Measurements from ENCODE around the gene PTTG1. TPM values are rescaled to one million over a fixed set of nuclear protein-coding genes. Genes with fewer than 3 reads are reported as not detected.
A peak's percentile ranks its signal among the peaks of the same experiment; 100 is the strongest.

Gene PTTG1
- total RNA-seq, 1 experiment from 2014 or later, result 262 TPM

DNA sequence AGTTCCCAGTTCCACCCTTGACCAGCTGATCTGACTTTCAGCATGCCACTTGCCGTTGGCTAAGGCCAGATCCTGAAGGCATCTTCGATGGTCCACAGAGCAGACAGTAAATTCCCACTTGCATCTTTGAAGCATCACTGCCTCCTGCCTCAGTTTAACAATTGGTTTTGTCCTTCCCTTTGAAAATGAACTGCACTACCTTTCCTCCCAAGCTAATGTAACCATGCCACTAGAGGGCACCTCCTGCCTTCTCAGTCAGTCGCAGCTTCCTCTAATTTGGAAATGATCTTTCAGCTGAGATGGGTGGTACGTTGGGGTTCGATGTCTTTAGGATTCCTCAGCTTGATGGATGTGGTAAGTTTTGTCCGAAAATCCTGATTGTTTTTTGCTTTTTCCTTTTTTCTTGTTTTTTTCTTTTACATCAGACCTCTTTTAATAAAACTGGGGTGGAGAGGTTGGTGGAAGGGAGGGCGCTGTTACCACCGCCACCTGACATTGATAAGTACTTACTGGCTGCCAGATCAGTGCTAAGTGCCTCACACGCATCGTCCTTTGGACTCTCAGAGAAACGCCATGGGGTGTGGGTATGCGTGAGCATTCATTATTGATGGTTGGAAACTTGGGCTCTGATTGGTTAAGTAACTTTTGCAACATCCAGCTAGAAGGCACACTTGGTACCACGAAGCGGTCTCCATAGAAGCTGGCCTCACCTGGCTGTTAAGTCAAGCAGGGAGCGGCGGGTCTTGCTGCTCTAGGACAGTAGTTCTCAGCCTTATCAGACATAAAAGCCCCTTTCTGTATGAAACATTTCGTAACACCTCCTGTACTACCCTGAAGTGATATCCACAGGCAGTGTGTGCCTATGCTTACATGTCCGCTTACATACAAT, 16.9 kb downstream of the PTTG1 start:
- no peak for TF ChIP-seq EZH2 (IDR thresholded peaks at IDR 0.05; ENCODE audit: low read depth)
- TF ChIP-seq, protein P1, sequence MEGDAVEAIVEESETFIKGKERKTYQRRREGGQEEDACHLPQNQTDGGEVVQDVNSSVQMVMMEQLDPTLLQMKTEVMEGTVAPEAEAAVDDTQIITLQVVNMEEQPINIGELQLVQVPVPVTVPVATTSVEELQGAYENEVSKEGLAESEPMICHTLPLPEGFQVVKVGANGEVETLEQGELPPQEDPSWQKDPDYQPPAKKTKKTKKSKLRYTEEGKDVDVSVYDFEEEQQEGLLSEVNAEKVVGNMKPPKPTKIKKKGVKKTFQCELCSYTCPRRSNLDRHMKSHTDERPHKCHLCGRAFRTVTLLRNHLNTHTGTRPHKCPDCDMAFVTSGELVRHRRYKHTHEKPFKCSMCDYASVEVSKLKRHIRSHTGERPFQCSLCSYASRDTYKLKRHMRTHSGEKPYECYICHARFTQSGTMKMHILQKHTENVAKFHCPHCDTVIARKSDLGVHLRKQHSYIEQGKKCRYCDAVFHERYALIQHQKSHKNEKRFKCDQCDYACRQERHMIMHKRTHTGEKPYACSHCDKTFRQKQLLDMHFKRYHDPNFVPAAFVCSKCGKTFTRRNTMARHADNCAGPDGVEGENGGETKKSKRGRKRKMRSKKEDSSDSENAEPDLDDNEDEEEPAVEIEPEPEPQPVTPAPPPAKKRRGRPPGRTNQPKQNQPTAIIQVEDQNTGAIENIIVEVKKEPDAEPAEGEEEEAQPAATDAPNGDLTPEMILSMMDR (conservative IDR thresholded peaks at IDR 0.05), result peak; percentile 71
- Histone ChIP-seq H3K4me1 (replicated peaks; ENCODE audit: insufficient read depth) (peaks cover 6% of the 10 kb centered on the region; the same call in 1 of the 2 replicates), H3K36me3 (ENCODE audit: low read depth) (no peaks in the 10 kb centered on the region), H4K20me1 (ENCODE audit: insufficient read depth) (no peaks in the 10 kb centered on the region), H3K9me2 (ENCODE audit: insufficient read depth) (no peaks in the 10 kb centered on the region), H3K9me3 (ENCODE audit: insufficient read depth, low read depth) (no peaks in the 10 kb centered on the region), H3K4me2 (peak overlapping the region; percentile 96), H3K79me2 (ENCODE audit: low read depth) (no peaks in the 10 kb centered on the region), H3K27me3 (ENCODE audit: insufficient read depth, low read depth) (no peaks in the 10 kb centered on the region), H3F3A (ENCODE audit: insufficient read depth, low read depth) (no peaks in the 10 kb centered on the region), H3K27ac (no peak overlapping the region), H3K4me3 (peak overlapping the region; percentile 61; the same call in 1 of the 2 replicates), H2AFZ (peak overlapping the region; percentile 86)
- peak in 1 of 2 experiments; percentile 34 for DNase-seq
- CTCF ChIA-PET, result interaction anchor here (0.5 to 2.0 kb wide), 5 partner anchors 17 to 1361 kb away, joined by 3 to 23 read pairs (median 6); partner anchors contain the start of genes PTTG1 and SLU7
- intact Hi-C loops (cut with micrococcal nuclease; ENCODE audit: unreplicated experiment), result loop anchor here (2.0 to 5.0 kb wide), 2 partner anchors 70 to 349 kb away; no protein-coding TSS in a partner anchor
- no TSS peak for BruUV-seq (replicated peaks)
- POLR2A ChIA-PET (ENCODE audit: unreplicated experiment), result interaction anchor here (0.6 kb wide), 1 partner anchor 168 kb away, joined by 3 read pairs; no protein-coding TSS in a partner anchor

DNA sequence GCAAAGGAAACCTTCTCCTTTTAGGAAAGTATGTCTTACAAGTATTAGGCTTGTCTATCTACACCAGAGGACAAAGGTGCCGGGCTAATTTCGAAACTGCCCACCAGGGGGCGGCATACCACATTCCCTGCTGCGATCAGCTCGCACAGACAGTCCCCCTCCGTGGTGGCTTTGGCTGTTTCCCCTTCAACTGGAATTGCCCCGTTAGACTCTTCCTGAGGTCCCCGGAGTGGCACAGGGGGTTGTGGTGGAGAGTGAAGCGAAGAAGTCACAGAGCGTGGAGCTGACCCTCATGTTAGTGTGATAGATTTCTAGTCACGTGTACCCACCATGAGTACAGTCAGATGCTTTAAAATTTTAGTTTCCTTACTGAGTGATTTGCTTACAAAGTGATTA, 17.5 kb downstream of the PTTG1 start:
- Histone ChIP-seq H3K79me2 (ENCODE audit: low read depth) (no peaks in the 10 kb centered on the region), H3K36me3 (ENCODE audit: low read depth) (no peaks in the 10 kb centered on the region), H2AFZ (peak overlapping the region; percentile 86), H3K9me3 (ENCODE audit: insufficient read depth, low read depth) (no peaks in the 10 kb centered on the region), H3K27me3 (ENCODE audit: insufficient read depth, low read depth) (no peaks in the 10 kb centered on the region), H3K27ac (no peak overlapping the region), H3K4me1 (replicated peaks; ENCODE audit: insufficient read depth) (peaks cover 6% of the 10 kb centered on the region; the same call in 1 of the 2 replicates), H4K20me1 (ENCODE audit: insufficient read depth) (no peaks in the 10 kb centered on the region), H3K4me2 (peak overlapping the region; percentile 96), H3F3A (ENCODE audit: insufficient read depth, low read depth) (no peaks in the 10 kb centered on the region), H3K9me2 (ENCODE audit: insufficient read depth) (no peaks in the 10 kb centered on the region), H3K4me3 (peak overlapping the region; percentile 61)
- no TSS peak for BruUV-seq (replicated peaks)
- intact Hi-C loops (cut with micrococcal nuclease; ENCODE audit: unreplicated experiment), result loop anchor here (2.0 to 5.0 kb wide), 2 partner anchors 70 to 348 kb away; no protein-coding TSS in a partner anchor
- ChIA-PET POLR2A (ENCODE audit: unreplicated experiment) (no interaction called here), CTCF (interaction anchor here (0.5 to 2.0 kb wide), 3 partner anchors 20 to 1362 kb away, joined by 6 to 23 read pairs (median 8); partner anchors contain the start of gene SLU7)
- TF ChIP-seq, protein P1 (conservative IDR thresholded peaks at IDR 0.05), result peak; percentile 93
- TF ChIP-seq EZH2 (IDR thresholded peaks at IDR 0.05; ENCODE audit: low read depth), result no peak
- DNase-seq, result peak; percentile 57 to 83

DNA sequence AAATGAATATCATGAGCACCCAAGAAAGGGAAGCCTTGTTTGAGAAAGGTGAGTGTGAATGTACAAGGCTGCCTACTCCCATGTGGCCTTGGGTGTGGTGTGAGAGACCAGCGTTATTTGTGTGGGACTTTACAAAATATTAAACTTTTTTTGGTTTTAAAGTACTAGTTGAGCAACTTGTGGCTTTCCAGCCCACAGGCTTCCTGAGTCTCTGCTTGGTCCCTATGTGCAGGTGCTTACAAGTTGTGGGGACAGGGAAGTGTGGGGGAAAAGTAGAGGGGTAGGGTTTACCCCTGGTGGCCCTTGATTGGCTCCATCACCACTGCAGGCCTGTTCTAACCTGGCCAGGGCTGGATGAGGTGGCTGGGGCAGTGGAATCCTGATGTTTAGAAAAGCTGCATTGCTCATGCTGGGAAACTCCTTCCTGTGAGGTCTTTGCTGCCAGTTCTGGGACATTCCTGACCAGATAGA, 19.7 kb downstream of the PTTG1 start:
- Histone ChIP-seq H3K9me3 (ENCODE audit: insufficient read depth, low read depth) (no peaks in the 10 kb centered on the region), H3K36me3 (ENCODE audit: low read depth) (no peaks in the 10 kb centered on the region), H3K79me2 (ENCODE audit: low read depth) (no peaks in the 10 kb centered on the region), H3K4me3 (no peak overlapping the region), H4K20me1 (ENCODE audit: insufficient read depth) (no peaks in the 10 kb centered on the region), H2AFZ (no peak overlapping the region), H3K4me1 (replicated peaks; ENCODE audit: insufficient read depth) (peaks cover 6% of the 10 kb centered on the region; the same call in 1 of the 2 replicates), H3K4me2 (no peak overlapping the region), H3F3A (ENCODE audit: insufficient read depth, low read depth) (no peaks in the 10 kb centered on the region), H3K9me2 (ENCODE audit: insufficient read depth) (no peaks in the 10 kb centered on the region), H3K27ac (no peak overlapping the region), H3K27me3 (ENCODE audit: insufficient read depth, low read depth) (no peaks in the 10 kb centered on the region)
- no peak for TF ChIP-seq EZH2 (IDR thresholded peaks at IDR 0.05; ENCODE audit: low read depth)
- TF ChIP-seq, protein P1 (conservative IDR thresholded peaks at IDR 0.05), result no peak
- no TSS peak for BruUV-seq (replicated peaks)
- POLR2A ChIA-PET (ENCODE audit: unreplicated experiment), result no interaction called here
- CTCF ChIA-PET, result interaction anchor here (0.5 kb wide), 1 partner anchor 22 kb away, joined by 4 read pairs; the partner anchor contains the start of gene SLU7
- intact Hi-C loops (cut with micrococcal nuclease; ENCODE audit: unreplicated experiment), result no loop called here
- DNase-seq, result no peak

All from PC-9 (cell line).